PC-9 (cell line): ENCODE measurements around the gene IFNLR1. TPM values are rescaled to one million over a fixed set of nuclear protein-coding genes. Genes with fewer than 3 reads are reported as not detected.

Experiments
- BruUV-seq: library from RNA; stranded (reverse); fragments of 400-500 nt; replicated peaks from 2 replicates; lab custom pipeline; 2021; lab: Mats Ljungman, UMichigan
- CTCF ChIA-PET: fragments of 300-600 bp; sonication (Branson Sonifier 250); formaldehyde crosslinking; loops from one replicate; lab custom pipeline; 2022; ENCODE audit warnings: antibody characterized with exemption; lab: Charles Lee
- POLR2A ChIA-PET: fragments of 300-600 bp; sonication (Branson Sonifier 250); formaldehyde crosslinking; loops from one replicate; lab custom pipeline; 2022; ENCODE audit warnings: antibody characterized with exemption; ENCODE audit not compliant: unreplicated experiment; lab: Charles Lee
- DNase-seq, 2 experiments: peaks; one replicate each; pipeline versions ENCODE4 v3.0.0 to v3.0.0-alpha.2; 2015 to 2022; ENCODE audit warnings: mixed read lengths in 1 of 2
- H2AFZ ChIP-seq: fragments of 200-600 bp; sonication (generic); 2 replicates; pipeline ENCODE4 v1.8.1; 2017; ENCODE audit warnings: antibody characterized with exemption
- H3F3A ChIP-seq: fragments of 200-600 bp; sonication (generic); 2 replicates; pipeline ENCODE4 v1.8.1; 2017; ENCODE audit warnings: antibody characterized with exemption, mild to moderate bottlenecking, low read depth; ENCODE audit not compliant: insufficient read depth
- H3K27ac ChIP-seq: fragments of 200-600 bp; sonication (generic); 2 replicates; pipeline ENCODE4 v1.6.1; 2016; ENCODE audit warnings: mixed run types
- H3K27me3 ChIP-seq: fragments of 200-600 bp; sonication (generic); 2 replicates; pipeline ENCODE4 v1.6.1; 2016; ENCODE audit warnings: low read depth, mixed run types; ENCODE audit not compliant: insufficient read depth
- H3K36me3 ChIP-seq: fragments of 200-600 bp; sonication (generic); 2 replicates; pipeline ENCODE4 v1.6.1; 2016; ENCODE audit warnings: low read depth, mixed run types
- H3K4me1 ChIP-seq: fragments of 200-600 bp; sonication (generic); replicated peaks from 2 replicates; pipeline ENCODE4 v1.6.1; 2016; ENCODE audit warnings: mixed run types; ENCODE audit not compliant: insufficient read depth
- H3K4me2 ChIP-seq: fragments of 200-600 bp; sonication (generic); 2 replicates; pipeline ENCODE4 v1.6.1; 2017; ENCODE audit warnings: mixed run types
- H3K4me3 ChIP-seq: fragments of 200-600 bp; sonication (generic); 2 replicates; pipeline ENCODE4 v1.6.1; 2016; ENCODE audit warnings: mixed run types
- H3K79me2 ChIP-seq: fragments of 200-600 bp; sonication (generic); 2 replicates; pipeline ENCODE4 v1.6.1; 2017; ENCODE audit warnings: low read depth, mixed run types
- H3K9me2 ChIP-seq: fragments of 200-600 bp; sonication (generic); 2 replicates; pipeline ENCODE4 v1.8.1; 2017; ENCODE audit warnings: mild to moderate bottlenecking; ENCODE audit not compliant: insufficient read depth
- H3K9me3 ChIP-seq: fragments of 200-600 bp; sonication (generic); 2 replicates; pipeline ENCODE4 v1.8.1; 2016; ENCODE audit warnings: low read depth; ENCODE audit not compliant: insufficient read depth
- H4K20me1 ChIP-seq: fragments of 200-600 bp; sonication (generic); 2 replicates; pipeline ENCODE4 v1.8.1; 2017; ENCODE audit not compliant: insufficient read depth
- EZH2 ChIP-seq: fragments of 200-600 bp; sonication (generic); IDR thresholded peaks from 2 replicates; pipeline ENCODE4 v1.8.0; 2017; ENCODE audit warnings: antibody characterized with exemption, low read depth
- intact Hi-C: fragments of 100-400 bp; cut with micrococcal nuclease; formaldehyde crosslinking; loops from one replicate; pipeline ENCODE4 v1.10.0; 2022; ENCODE audit not compliant: unreplicated experiment
- total RNA-seq: library from RNA; stranded (reverse); gene quantifications from 2 replicates; pipeline ENCODE4 v1.2.3, GENCODE V29; 2021
- TF ChIP-seq, protein P1 (sequence below): fragments of 200-600 bp; sonication (generic); conservative IDR thresholded peaks from 2 replicates; pipeline ENCODE4 v1.6.1; 2017; ENCODE audit warnings: mixed run types, antibody characterized with exemption, mild to moderate bottlenecking, moderate library complexity

The IFNLR1 gene
- total RNA-seq, 1 experiment from 2014 or later, result 5.5 TPM

DNA sequence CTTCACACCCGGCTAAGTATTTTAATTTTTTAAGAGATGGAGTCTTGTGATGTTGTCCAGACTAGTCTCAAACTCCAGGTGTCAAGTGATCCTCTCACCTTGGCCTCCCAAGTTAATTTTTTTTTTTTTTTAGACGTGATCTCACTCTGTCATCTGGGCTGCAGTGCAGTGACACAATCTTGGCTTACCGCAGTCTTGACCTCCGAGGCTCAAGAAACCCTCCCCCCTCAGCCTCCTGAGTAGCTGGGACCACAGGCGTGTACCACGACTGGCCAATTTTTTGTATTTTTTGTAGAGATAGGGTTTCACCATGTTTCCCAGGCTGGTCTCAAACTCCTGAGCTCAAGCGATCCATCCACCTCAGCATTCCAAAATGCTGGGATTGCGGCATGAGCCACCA, 11.7 kb upstream of the IFNLR1 start:
- CTCF ChIA-PET, result interaction anchor here (0.6 to 3.4 kb wide), 6 partner anchors 49 to 388 kb away, joined by 3 to 43 read pairs (median 4); partner anchors contain the start of genes RCAN3 and STPG1
- no peak for DNase-seq
- Histone ChIP-seq H3K9me3 (no peaks in the 10 kb centered on the region), H3K4me2 (no peak overlapping the region), H3K4me1 (peaks cover 21% of the 10 kb centered on the region), H2AFZ (no peak overlapping the region), H3K27me3 (no peaks in the 10 kb centered on the region), H3K79me2 (no peaks in the 10 kb centered on the region), H3K9me2 (no peaks in the 10 kb centered on the region), H3K27ac (no peak overlapping the region), H3K4me3 (no peak overlapping the region), H4K20me1 (no peaks in the 10 kb centered on the region), H3F3A (peaks cover 20% of the 10 kb centered on the region), H3K36me3 (no peaks in the 10 kb centered on the region)
- intact Hi-C loops, result loop anchor here (1.0 to 2.0 kb wide), 4 partner anchors 48 to 437 kb away; no protein-coding TSS in a partner anchor
- POLR2A ChIA-PET, result interaction anchor here (0.5 kb wide), 1 partner anchor 45 kb away, joined by 4 read pairs; no protein-coding TSS in a partner anchor
- TF ChIP-seq, protein P1, sequence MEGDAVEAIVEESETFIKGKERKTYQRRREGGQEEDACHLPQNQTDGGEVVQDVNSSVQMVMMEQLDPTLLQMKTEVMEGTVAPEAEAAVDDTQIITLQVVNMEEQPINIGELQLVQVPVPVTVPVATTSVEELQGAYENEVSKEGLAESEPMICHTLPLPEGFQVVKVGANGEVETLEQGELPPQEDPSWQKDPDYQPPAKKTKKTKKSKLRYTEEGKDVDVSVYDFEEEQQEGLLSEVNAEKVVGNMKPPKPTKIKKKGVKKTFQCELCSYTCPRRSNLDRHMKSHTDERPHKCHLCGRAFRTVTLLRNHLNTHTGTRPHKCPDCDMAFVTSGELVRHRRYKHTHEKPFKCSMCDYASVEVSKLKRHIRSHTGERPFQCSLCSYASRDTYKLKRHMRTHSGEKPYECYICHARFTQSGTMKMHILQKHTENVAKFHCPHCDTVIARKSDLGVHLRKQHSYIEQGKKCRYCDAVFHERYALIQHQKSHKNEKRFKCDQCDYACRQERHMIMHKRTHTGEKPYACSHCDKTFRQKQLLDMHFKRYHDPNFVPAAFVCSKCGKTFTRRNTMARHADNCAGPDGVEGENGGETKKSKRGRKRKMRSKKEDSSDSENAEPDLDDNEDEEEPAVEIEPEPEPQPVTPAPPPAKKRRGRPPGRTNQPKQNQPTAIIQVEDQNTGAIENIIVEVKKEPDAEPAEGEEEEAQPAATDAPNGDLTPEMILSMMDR, result no peak
- no peak for TF ChIP-seq EZH2
- BruUV-seq, result no TSS peak

DNA sequence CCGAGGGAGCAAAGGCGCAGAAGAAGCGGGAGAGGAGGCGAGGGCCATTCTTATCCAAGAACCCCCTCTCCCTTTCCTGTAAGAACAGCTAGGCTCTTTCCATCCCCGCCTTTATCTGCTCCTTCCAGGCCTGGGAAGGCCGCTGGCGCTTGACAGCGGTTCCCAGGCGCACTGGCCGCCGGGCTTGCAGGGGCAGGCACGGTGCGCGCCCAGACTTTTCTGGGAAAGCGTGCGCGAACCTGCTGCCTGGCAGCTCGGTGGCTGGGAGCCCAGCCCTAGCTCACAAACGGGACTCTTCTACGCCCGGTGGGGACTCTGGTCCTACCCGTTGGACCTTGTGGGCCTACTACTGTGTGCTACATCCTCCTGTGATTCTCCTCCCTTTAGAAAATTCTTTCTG, 8.8 kb upstream of the IFNLR1 start:
- Histone ChIP-seq H4K20me1 (no peaks in the 10 kb centered on the region), H3F3A (peaks cover 9% of the 10 kb centered on the region), H2AFZ (no peak overlapping the region), H3K79me2 (no peaks in the 10 kb centered on the region), H3K4me2 (no peak overlapping the region), H3K9me2 (no peaks in the 10 kb centered on the region), H3K27me3 (no peaks in the 10 kb centered on the region), H3K9me3 (no peaks in the 10 kb centered on the region), H3K4me1 (peaks cover 17% of the 10 kb centered on the region), H3K36me3 (no peaks in the 10 kb centered on the region), H3K27ac (no peak overlapping the region), H3K4me3 (no peak overlapping the region)
- CTCF ChIA-PET, result interaction anchor here (0.6 to 0.7 kb wide), 2 partner anchors 132 to 489 kb away, joined by 3 to 5 read pairs; no protein-coding TSS in a partner anchor
- TF ChIP-seq, protein P1, result no peak
- no peak for TF ChIP-seq EZH2
- DNase-seq, result no peak
- intact Hi-C loops, result no loop called here
- POLR2A ChIA-PET, result no interaction called here
- no TSS peak for BruUV-seq

DNA sequence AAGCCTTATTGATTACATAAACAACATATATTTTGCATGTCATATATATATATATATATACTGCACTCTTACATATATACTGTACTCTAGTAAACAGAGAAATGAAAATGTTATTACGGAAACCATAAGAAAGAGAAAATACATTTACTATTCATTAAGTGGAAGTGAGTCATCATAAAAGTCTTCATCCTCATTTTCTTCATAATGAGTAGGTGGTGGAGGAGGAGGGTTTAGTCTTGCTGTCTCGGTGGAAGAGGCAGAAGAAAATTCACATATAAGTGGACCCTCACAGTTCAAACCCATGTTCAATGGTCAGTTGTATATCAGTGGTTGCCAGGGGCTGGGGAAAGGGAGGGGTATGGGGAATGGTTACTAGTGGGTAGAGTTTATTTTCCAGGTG, 8.0 kb upstream of the IFNLR1 start:
- Histone ChIP-seq H3K79me2 (no peaks in the 10 kb centered on the region), H3K4me2 (no peak overlapping the region), H3K4me1 (peaks cover 21% of the 10 kb centered on the region), H3K9me3 (no peaks in the 10 kb centered on the region), H2AFZ (no peak overlapping the region), H3K36me3 (no peaks in the 10 kb centered on the region), H3K9me2 (no peaks in the 10 kb centered on the region), H3K27ac (no peak overlapping the region), H4K20me1 (no peaks in the 10 kb centered on the region), H3K27me3 (no peaks in the 10 kb centered on the region), H3K4me3 (no peak overlapping the region), H3F3A (peaks cover 14% of the 10 kb centered on the region)
- DNase-seq, result no peak
- TF ChIP-seq, protein P1, result no peak
- no peak for TF ChIP-seq EZH2
- intact Hi-C loops, result no loop called here
- BruUV-seq, result no TSS peak
- CTCF ChIA-PET, result interaction anchor here (0.6 kb wide), 3 partner anchors 172 to 490 kb away, joined by 3 to 7 read pairs (median 5); no protein-coding TSS in a partner anchor
- POLR2A ChIA-PET, result no interaction called here
